ENCODE results near the gene TSPO.

The TSPO gene

DNA sequence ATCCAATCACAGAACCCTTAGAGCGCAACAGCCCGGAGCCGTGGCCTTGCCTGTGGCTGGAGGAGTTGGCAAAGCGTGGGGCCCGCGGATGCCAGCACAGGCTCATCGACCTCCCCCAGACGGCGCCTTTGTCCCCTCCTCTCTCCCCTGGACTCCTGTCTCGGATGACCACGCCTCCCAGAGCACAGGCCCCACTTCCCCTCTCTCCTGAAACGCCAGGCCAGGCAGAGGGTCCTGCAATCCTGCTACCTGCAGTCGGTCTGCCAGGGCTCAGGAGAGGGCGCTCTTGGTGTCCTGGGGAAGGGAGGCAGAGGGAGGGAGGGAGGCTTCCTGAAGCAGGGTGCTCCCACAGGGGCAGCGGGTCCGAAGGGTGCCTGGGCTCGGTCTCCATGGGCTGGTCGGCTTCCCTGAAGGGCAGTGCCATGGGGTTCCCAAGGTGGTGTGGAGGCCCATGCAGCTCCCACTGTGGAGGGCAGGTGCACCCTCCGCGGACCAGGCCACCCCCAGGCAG is 52.2 kb downstream of the TSPO start:
- DNase-seq = no peak

DNA sequence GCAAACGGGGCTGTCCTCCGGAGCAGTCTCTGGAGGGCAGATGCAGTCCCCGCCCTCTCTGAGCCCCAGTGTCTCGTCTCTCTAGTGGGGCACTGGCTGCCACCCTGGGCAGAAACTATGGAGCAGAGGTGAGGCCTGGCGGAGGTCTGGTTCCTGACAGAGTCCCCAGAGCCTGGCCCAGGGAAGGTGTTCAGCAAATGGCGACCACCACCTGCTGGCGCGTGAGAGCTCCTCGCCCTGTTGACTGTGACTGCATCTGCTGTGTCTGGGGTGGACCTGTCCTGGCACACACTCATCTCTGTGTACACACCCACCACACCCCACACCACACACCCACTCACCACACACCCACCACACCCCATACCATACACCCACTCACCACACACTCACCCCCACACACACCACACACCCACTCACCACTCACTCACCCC is 53.9 kb downstream of the TSPO start:
- peak in 1 of 2 experiments; percentile 16 for DNase-seq

GRCh38 chr22:43205748-43206508 is 54.6 kb downstream of the TSPO start:
- peak; percentile 18 to 21 for DNase-seq

- no peak for DNase-seq
These were observed 55.3 kb downstream of the TSPO start for GRCh38 chr22:43206509-43207161.

- DNase-seq = no peak
These were observed 56.0 kb downstream of the TSPO start for GRCh38 chr22:43207386-43207785.

GRCh38 chr22:43207849-43208702 is 56.7 kb downstream of the TSPO start:
- no peak for DNase-seq

- no peak for DNase-seq
These were observed 57.6 kb downstream of the TSPO start for GRCh38 chr22:43208703-43209522.

GRCh38 chr22:43209523-43209890 is 58.1 kb downstream of the TSPO start:
- no peak for DNase-seq

DNA sequence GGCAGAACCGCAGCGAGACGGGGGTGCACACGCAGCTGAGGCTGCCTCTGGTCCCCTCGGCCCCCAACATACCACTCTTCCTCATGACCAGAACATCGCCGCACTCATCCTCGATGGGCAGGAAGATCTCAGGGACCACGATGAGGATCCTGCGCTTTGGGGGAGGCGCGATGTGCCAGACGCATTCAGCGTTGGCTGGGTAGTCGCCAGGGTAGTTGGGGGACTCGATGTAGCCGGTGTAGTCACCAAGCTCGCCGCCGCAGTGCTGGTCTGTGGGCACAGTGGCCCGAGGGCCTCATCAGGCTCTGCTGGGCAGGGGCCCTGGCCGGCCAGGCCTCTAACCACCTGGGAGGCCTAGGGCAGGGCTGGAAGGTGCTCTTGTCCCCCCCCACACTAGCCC is 58.6 kb downstream of the TSPO start:
- DNase-seq = no peak

GRCh38 chr22:43210631-43211515 is 59.5 kb downstream of the TSPO start:
- no peak for DNase-seq

DNA sequence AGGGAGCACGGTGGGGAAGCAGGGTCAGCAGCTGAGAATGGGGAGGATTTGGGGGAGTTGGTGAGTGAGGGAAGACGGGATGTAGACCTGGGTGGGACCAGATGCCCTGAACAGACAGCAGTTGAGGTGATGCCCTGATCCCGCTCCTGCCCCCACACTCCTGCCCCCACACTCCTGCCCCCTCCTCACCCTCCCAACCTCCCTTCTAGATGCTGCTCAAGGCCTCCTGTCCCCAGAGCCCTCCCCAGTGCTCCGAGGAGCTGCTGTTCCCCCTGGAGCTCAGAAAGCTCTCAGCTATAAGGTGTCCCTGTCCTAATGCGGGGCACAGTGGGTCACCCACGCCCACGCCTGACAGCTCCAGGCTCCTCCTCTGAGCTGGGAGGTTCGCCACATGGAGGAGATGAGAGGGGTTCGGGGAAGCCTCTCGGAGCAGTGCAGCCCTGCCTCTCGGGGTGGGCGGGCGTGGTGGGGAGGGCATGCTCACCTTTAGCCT is 60.6 kb downstream of the TSPO start:
- no peak for DNase-seq

- DNase-seq = no peak
These were observed 61.1 kb downstream of the TSPO start for GRCh38 chr22:43212434-43212952.
